Measurements from ENCODE around the gene OPCML.

OPCML gene

GRCh38 chr11:133399855-133400625, 132.3 kb downstream of the OPCML start:
- Histone ChIP-seq H3K36me3 (ENCODE audit: insufficient read depth, low read length) (no peaks in the 10 kb centered on the region), H3K9me3 (ENCODE audit: insufficient read depth, low read depth, low read length) (no peaks in the 10 kb centered on the region; the same call in 1 of the 2 replicates), H3K4me1 (ENCODE audit: insufficient read depth, low read length, poor library complexity, severe bottlenecking) (no peaks in the 10 kb centered on the region), H3F3A (ENCODE audit: low read depth) (no peaks in the 10 kb centered on the region), H3K4me3 (ENCODE audit: low read length, poor library complexity, severe bottlenecking) (no peak overlapping the region), H3K4me2 (ENCODE audit: low read depth, low read length, poor library complexity, severe bottlenecking) (no peak overlapping the region), H3K9ac (ENCODE audit: low read depth, low read length, poor library complexity, severe bottlenecking) (no peak overlapping the region), H3K9me2 (replicated peaks; ENCODE audit: low read depth, low read length) (no peaks in the 10 kb centered on the region), H3K79me2 (ENCODE audit: insufficient read depth, low read length) (no peaks in the 10 kb centered on the region), H4K20me1 (ENCODE audit: insufficient read depth, low read length, poor library complexity, severe bottlenecking) (no peaks in the 10 kb centered on the region), H3K27me3 (ENCODE audit: insufficient read depth, low read length, poor library complexity, severe bottlenecking) (no peaks in the 10 kb centered on the region), H2AFZ (ENCODE audit: low read length) (no peak overlapping the region)
- no peak for TF ChIP-seq CTCF (conservative IDR thresholded peaks at IDR 0.05; ENCODE audit: low read length)
- TF ChIP-seq EZH2phosphoT487 (IDR thresholded peaks at IDR 0.05; ENCODE audit: borderline replicate concordance) = no peak

GRCh38 chr11:133399294-133399693, 133.0 kb downstream of the OPCML start:
- Histone ChIP-seq H3K4me2 (ENCODE audit: low read depth, low read length, poor library complexity, severe bottlenecking) (no peak overlapping the region), H4K20me1 (ENCODE audit: insufficient read depth, low read length, poor library complexity, severe bottlenecking) (no peaks in the 10 kb centered on the region), H3K4me1 (ENCODE audit: insufficient read depth, low read length, poor library complexity, severe bottlenecking) (no peaks in the 10 kb centered on the region), H3K79me2 (ENCODE audit: insufficient read depth, low read length) (no peaks in the 10 kb centered on the region), H3K27me3 (ENCODE audit: insufficient read depth, low read length, poor library complexity, severe bottlenecking) (no peaks in the 10 kb centered on the region), H3K9me2 (replicated peaks; ENCODE audit: low read depth, low read length) (no peaks in the 10 kb centered on the region), H3F3A (ENCODE audit: low read depth) (no peaks in the 10 kb centered on the region), H3K9ac (ENCODE audit: low read depth, low read length, poor library complexity, severe bottlenecking) (no peak overlapping the region), H3K4me3 (ENCODE audit: low read length, poor library complexity, severe bottlenecking) (no peak overlapping the region), H3K9me3 (ENCODE audit: insufficient read depth, low read depth, low read length) (no peaks in the 10 kb centered on the region; the same call in 1 of the 2 replicates), H2AFZ (ENCODE audit: low read length) (no peak overlapping the region), H3K36me3 (ENCODE audit: insufficient read depth, low read length) (no peaks in the 10 kb centered on the region)
- TF ChIP-seq EZH2phosphoT487 (IDR thresholded peaks at IDR 0.05; ENCODE audit: borderline replicate concordance) (no peak), CTCF (conservative IDR thresholded peaks at IDR 0.05; ENCODE audit: low read length) (no peak)

GRCh38 chr11:133390803-133391202, 141.5 kb downstream of the OPCML start:
- Histone ChIP-seq H4K20me1 (ENCODE audit: insufficient read depth, low read length, poor library complexity, severe bottlenecking) (no peaks in the 10 kb centered on the region), H3F3A (ENCODE audit: low read depth) (no peaks in the 10 kb centered on the region), H3K36me3 (ENCODE audit: insufficient read depth, low read length) (no peaks in the 10 kb centered on the region), H3K4me3 (ENCODE audit: low read length, poor library complexity, severe bottlenecking) (no peak overlapping the region), H3K9me3 (ENCODE audit: insufficient read depth, low read depth, low read length) (0 out of 2 replicates have a peak, but pooled peaks cover 5% of the 10 kb centered on the region), H3K4me1 (ENCODE audit: insufficient read depth, low read length, poor library complexity, severe bottlenecking) (no peaks in the 10 kb centered on the region), H3K4me2 (ENCODE audit: low read depth, low read length, poor library complexity, severe bottlenecking) (no peak overlapping the region), H3K9me2 (replicated peaks; ENCODE audit: low read depth, low read length) (no peaks in the 10 kb centered on the region), H2AFZ (ENCODE audit: low read length) (no peak overlapping the region), H3K79me2 (ENCODE audit: insufficient read depth, low read length) (no peaks in the 10 kb centered on the region), H3K9ac (ENCODE audit: low read depth, low read length, poor library complexity, severe bottlenecking) (no peak overlapping the region), H3K27me3 (ENCODE audit: insufficient read depth, low read length, poor library complexity, severe bottlenecking) (no peaks in the 10 kb centered on the region)
- no peak for TF ChIP-seq CTCF (conservative IDR thresholded peaks at IDR 0.05; ENCODE audit: low read length)
- no peak for TF ChIP-seq EZH2phosphoT487 (IDR thresholded peaks at IDR 0.05; ENCODE audit: borderline replicate concordance)
